Tibial artery (tissue), 4 donors: ENCODE measurements around the gene MICU1.

Experiments used
- DNase-seq, 2 donors: peaks; one replicate each; pipeline ENCODE4 v3.0.0-alpha.2; 2019
- H3K27ac ChIP-seq, 2 donors: fragments of 200-600 bp; sonication (generic) in 1 of 2; 1 replicate in 1 of 2; 2 replicates in 1 of 2; pipeline ENCODE4 v1.5.1; 2018 to 2019; ENCODE audit warnings: mild to moderate bottlenecking in 1 of 2
- H3K27me3 ChIP-seq, 2 donors: fragments of 200-600 bp; sonication (generic) in 1 of 2; one replicate each; pipeline versions ENCODE4 v1.5.1 to v1.6.0; 2016 to 2019
- H3K36me3 ChIP-seq, 3 donors: fragments of 200-600 bp; sonication (generic) in 2 of 3; one replicate each; pipeline ENCODE4 v1.5.1; 2016 to 2019; ENCODE audit warnings: mild to moderate bottlenecking in 2 of 3
- H3K4me1 ChIP-seq, 4 donors: fragments of 200-600 bp; sonication (generic) in 2 of 4; 1 replicate in 3 of 4; 2 replicates in 1 of 4; pipeline ENCODE4 v1.5.1; 2016 to 2019
- H3K4me3 ChIP-seq, 2 donors: fragments of 200-600 bp; sonication (generic) in 1 of 2; 1 replicate in 1 of 2; 2 replicates in 1 of 2; pipeline ENCODE4 v1.5.1; 2018 to 2019; ENCODE audit warnings: mild to moderate bottlenecking in 2 of 2
- H3K9me3 ChIP-seq, 3 donors: fragments of 200-600 bp; sonication (generic) in 1 of 3; one replicate each; pipeline ENCODE4 v1.5.1; 2016 to 2019
- intact Hi-C: fragments of 100-400 bp; cut with DNase I; formaldehyde crosslinking; loops from one replicate; pipeline ENCODE4 v1.15.0; 2023; ENCODE audit warnings: low total_unique reads
- TF ChIP-seq, protein P1 (sequence below), 2 experiments: fragments of 200-600 bp in 1 of 2; fragments of 450-650 bp in 1 of 2; IDR thresholded peaks; one replicate each; pipeline ENCODE4 v1.5.1; 2017 to 2019; ENCODE audit warnings: antibody characterized with exemption in 2 of 2, mild to moderate bottlenecking in 1 of 2, moderate library complexity in 1 of 2

MICU1 gene

DNA sequence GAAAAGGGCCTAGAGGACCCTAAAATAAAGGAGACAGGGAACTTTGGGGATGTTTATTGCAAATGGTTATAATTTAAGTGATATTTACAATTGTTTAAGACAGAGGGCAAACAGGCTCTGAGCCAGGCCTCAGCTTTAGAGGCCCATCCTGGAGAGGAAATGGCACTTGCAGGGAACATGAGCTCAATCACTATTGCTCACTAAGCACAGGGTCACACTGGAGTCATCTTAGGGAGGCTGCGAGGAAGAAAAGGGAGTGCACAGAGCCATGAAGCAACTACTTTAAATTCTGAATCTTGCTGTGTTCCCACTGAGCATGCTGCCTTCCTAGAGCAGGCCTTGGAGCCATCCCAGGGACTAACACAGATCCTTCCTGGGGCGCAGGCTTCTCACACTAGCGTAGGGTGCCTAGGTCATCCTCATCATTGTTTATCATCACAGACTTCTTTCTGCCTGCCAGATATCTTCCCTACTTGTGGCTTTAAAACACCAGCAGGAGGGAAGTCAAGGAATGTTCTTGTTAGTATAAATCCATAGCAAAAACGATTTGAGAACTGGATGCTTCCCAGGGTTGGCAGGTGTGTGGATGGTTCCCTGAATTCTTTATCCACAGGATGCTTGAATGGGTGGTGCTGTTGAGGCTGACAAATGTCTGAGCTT is 258.4 kb downstream of the MICU1 start:
- TF ChIP-seq, protein P1, sequence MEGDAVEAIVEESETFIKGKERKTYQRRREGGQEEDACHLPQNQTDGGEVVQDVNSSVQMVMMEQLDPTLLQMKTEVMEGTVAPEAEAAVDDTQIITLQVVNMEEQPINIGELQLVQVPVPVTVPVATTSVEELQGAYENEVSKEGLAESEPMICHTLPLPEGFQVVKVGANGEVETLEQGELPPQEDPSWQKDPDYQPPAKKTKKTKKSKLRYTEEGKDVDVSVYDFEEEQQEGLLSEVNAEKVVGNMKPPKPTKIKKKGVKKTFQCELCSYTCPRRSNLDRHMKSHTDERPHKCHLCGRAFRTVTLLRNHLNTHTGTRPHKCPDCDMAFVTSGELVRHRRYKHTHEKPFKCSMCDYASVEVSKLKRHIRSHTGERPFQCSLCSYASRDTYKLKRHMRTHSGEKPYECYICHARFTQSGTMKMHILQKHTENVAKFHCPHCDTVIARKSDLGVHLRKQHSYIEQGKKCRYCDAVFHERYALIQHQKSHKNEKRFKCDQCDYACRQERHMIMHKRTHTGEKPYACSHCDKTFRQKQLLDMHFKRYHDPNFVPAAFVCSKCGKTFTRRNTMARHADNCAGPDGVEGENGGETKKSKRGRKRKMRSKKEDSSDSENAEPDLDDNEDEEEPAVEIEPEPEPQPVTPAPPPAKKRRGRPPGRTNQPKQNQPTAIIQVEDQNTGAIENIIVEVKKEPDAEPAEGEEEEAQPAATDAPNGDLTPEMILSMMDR (IDR thresholded peaks at IDR 0.05) = no peak
- Histone ChIP-seq H3K36me3 (peaks cover 9 to 56% (median 23%) of the 10 kb centered on the region in 3 donors), H3K4me3 (no peak overlapping the region), H3K4me1 (peaks cover 0 to 14% (median 13%) of the 10 kb centered on the region in 4 donors), H3K27me3 (no peaks in the 10 kb centered on the region), H3K9me3 (no peaks in the 10 kb centered on the region), H3K27ac (no peak overlapping the region)
- intact Hi-C loops = loop anchor here (10.0 kb wide), 2 partner anchors 467 to 507 kb away; no protein-coding TSS in a partner anchor
- DNase-seq = no peak

DNA sequence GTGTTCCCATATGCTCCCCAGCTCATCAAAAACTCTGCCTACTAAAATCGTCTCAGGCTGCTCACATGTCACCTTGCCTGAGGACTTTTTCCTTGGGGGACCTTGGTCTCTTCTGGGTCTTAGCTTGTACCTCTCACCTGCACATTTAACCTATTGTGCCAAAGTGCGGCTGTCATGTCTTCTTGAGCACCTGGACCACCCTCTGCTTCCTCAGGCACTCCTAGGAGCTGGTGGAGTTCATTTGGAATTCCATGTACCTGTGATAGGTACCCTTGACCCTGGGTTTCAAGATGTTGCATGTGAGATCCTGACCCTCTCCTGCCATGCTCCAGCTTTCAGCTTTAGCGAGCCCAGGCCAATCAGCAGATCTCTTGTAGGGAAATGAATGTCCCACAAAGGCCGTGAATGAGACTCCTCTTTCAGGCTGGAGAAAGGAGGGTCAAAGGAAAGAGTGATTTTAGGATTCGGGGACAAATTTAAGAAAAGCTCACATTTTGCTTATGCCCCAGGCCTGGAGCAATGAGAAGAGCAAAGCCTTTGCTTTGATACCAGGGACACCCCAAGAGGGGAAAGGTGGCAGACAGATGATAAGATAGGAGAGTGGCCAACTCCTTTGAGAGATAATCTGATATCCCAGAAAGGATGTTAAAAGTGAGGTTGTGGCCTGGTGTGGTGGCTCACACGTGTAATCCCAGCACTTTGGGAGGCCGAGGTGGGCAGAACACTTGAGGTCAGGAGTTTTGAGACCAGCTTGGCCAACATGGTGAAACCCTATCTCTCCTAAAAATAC is 260.6 kb downstream of the MICU1 start:
- Histone ChIP-seq H3K4me1 (peaks cover 0 to 14% (median 13%) of the 10 kb centered on the region in 4 donors), H3K27me3 (no peaks in the 10 kb centered on the region), H3K27ac (peak overlapping the region; percentile 59 to 70), H3K9me3 (no peaks in the 10 kb centered on the region), H3K36me3 (peaks cover 9 to 45% (median 20%) of the 10 kb centered on the region in 3 donors), H3K4me3 (no peak overlapping the region)
- TF ChIP-seq, protein P1 (IDR thresholded peaks at IDR 0.05) = no peak
- no peak for DNase-seq
- intact Hi-C loops = loop anchor here (10.0 kb wide), 2 partner anchors 470 to 510 kb away; no protein-coding TSS in a partner anchor

DNA sequence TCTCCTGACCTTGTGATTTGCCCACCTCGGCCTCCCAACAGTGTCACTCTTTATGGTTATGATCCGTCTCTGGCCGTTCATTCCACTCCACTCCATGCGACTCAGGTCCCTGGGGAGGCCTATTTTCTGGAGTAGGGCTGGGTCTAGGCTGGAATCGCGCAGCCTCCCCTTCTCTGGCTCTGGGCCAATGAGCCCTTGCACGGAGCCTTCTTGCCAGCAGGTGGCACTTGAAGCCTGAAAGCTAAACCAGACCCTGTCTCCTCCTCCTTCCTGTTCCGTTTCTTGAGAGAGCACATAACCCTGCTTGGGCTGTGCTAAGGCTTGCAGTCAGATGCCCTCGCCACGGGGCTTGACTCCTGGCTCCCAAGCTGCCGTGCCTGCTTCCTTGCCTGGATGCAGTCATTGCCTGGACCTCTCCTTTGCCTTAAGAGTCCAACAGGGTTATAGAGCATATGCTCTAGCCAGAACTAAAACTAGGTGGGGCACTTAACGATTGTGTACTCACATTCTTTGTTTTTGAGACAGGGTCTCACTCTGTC is 261.6 kb downstream of the MICU1 start:
- intact Hi-C loops = loop anchor here (5.0 to 10.0 kb wide), 3 partner anchors 470 to 798 kb away; no protein-coding TSS in a partner anchor

DNA sequence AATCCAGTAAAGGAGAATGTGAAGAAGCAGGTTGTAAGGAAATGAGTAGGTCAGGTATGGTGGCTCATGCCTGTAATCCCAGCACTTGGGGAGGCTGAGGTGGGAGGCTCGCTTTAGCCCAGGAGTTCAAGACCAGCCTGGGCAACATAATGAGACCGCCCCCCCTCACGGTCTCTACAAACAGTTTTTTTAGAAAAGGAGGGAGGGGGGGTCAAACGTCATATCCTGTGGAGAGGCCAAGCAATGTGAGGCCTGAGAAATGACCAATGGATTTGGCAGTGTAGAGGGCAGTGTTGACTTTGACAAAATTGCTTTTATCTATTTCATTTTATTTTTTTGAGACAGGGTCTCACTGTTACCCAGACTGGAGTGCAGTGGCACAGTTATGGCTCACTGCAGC is 268.9 kb downstream of the MICU1 start:
- no peaks in the 10 kb centered on the region for H3K27me3 ChIP-seq
- H3K4me1 ChIP-seq = peaks cover 0 to 22% (median 16%) of the 10 kb centered on the region in 4 donors
- H3K36me3 ChIP-seq = no peaks in the 10 kb centered on the region
- no peak overlapping the region for H3K27ac ChIP-seq
- H3K9me3 ChIP-seq = no peaks in the 10 kb centered on the region
- DNase-seq = no peak
- TF ChIP-seq, protein P1 (IDR thresholded peaks at IDR 0.05) = no peak
- intact Hi-C loops = no loop called here
- no peak overlapping the region for H3K4me3 ChIP-seq

More for the DNA sequence above, 261.6 kb downstream of the MICU1 start:
- H3K4me1 ChIP-seq = peaks cover 0 to 14% (median 13%) of the 10 kb centered on the region in 4 donors
- TF ChIP-seq, protein P1 (IDR thresholded peaks at IDR 0.05) = peak; percentile 94 to 98
- peak overlapping the region; percentile 27 to 47 for H3K4me3 ChIP-seq
- no peaks in the 10 kb centered on the region for H3K27me3 ChIP-seq
- H3K9me3 ChIP-seq = no peaks in the 10 kb centered on the region
- DNase-seq = peak; percentile 89 to 95
- peaks cover 9 to 42% (median 20%) of the 10 kb centered on the region in 3 donors for H3K36me3 ChIP-seq
- H3K27ac ChIP-seq = peak overlapping the region; percentile 59 to 70

DNA sequence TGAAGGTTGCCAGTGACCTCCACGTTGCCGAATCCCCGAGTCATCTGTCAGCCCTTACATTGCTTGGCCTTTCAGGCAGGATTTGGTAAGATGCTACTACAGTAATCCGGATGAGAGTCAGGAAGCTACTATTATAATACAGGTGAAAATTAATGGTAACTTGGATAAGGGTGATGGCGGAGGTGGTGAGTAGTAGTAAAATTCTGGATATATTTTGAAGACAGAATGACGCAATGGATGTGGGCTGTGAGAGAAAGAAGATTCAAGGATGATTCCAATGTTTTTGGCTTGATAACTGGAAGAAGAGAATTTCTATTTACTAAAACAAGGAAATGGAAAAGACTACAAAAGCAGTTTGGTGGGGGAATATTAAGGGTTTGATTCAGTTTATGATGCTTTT is 269.8 kb downstream of the MICU1 start:
- Histone ChIP-seq H3K27me3 (no peaks in the 10 kb centered on the region), H3K9me3 (no peaks in the 10 kb centered on the region), H3K36me3 (peaks cover 0 to 7% (median 0%) of the 10 kb centered on the region in 3 donors), H3K4me3 (no peak overlapping the region), H3K4me1 (peaks cover 0 to 30% (median 22%) of the 10 kb centered on the region in 4 donors), H3K27ac (no peak overlapping the region)
- TF ChIP-seq, protein P1 (IDR thresholded peaks at IDR 0.05) = no peak
- intact Hi-C loops = no loop called here
- DNase-seq = no peak
